HUES64 (cell line): ENCODE measurements around the gene APBA2.

Source experiments
- H3K27ac ChIP-seq: 2 replicates; pipeline ENCODE4 v1.7.0; 2013; ENCODE audit warnings: low read depth, low read length, inconsistent platforms
- H3K27me3 ChIP-seq: 2 replicates; pipeline ENCODE4 v1.6.1; 2013; ENCODE audit warnings: mild to moderate bottlenecking, low read length; ENCODE audit not compliant: insufficient read depth
- H3K36me3 ChIP-seq: 2 replicates; pipeline ENCODE4 v1.6.1; 2013; ENCODE audit warnings: mild to moderate bottlenecking, low read length; ENCODE audit not compliant: insufficient read depth
- H3K4me1 ChIP-seq: 2 replicates; pipeline ENCODE4 v1.6.1; 2013; ENCODE audit warnings: mild to moderate bottlenecking, low read length, moderate library complexity; ENCODE audit not compliant: insufficient read depth
- H3K4me3 ChIP-seq: 2 replicates; pipeline ENCODE4 v1.5.1; 2013; ENCODE audit warnings: mild to moderate bottlenecking, low read length, moderate library complexity
- H3K9ac ChIP-seq: 2 replicates; pipeline ENCODE4 v1.6.1; 2013; ENCODE audit warnings: mild to moderate bottlenecking, low read depth, low read length
- H3K9me3 ChIP-seq: 2 replicates; pipeline ENCODE4 v1.6.1; 2013; ENCODE audit warnings: low read depth, low read length; ENCODE audit not compliant: insufficient read depth
- WGBS: fragments of 150-250, 120-280 bp; methylation state at CpG from one replicate; pipeline ENCODE4 v1.1.7; 2013; ENCODE audit warnings: missing lambda C conversion rate; 5-methylcytosine and 5-hydroxymethylcytosine counted together

APBA2 gene

DNA sequence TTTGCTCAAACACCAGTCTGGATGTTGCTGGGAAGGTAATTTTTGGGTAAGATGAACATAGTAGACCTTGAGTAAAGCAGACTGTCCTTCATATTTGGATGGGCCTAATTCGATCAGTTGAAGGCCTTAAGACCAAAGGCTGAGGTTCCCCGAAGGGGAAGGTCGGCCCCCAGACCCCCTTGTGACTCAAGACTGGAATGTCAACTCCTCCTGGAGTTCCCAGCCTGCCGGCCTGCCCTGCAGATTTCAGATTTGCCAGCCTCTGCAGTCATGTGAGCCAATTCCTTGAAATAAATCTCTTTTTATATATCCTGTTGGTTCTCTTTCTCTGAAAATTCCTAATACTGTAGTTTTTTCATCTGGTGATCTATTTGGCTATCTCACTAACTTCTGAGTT, 146.5 kb downstream of the APBA2 start:
- 89% methylated on average over 4 of the region's 4 CpGs for WGBS
- Histone ChIP-seq H3K9me3 (no peaks in the 10 kb centered on the region), H3K9ac (no peak overlapping the region), H3K4me1 (peaks cover 6% of the 10 kb centered on the region), H3K27me3 (no peaks in the 10 kb centered on the region), H3K4me3 (no peak overlapping the region), H3K27ac (no peak overlapping the region), H3K36me3 (no peaks in the 10 kb centered on the region)

DNA sequence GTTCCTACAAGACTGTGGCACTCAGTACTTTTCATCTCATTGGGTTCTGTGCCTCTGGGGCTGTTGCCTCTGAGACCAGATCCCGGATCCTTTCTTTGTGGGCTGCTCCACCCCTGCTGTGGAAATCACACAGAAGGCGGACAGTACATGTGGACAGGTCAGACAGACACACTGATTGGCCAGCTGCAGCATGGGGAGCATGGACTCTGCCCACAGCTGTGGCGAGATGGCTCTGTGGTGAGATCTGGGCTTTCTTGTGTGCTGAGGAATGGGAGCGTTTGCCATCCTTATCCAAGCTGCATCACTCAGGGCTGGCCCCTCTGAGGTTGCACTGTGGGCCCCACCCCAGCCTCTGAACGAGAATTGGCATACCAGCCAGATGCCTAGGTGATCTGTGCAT, 147.0 kb downstream of the APBA2 start:
- H3K27me3 ChIP-seq: no peaks in the 10 kb centered on the region
- peaks cover 6% of the 10 kb centered on the region for H3K4me1 ChIP-seq
- 95% methylated on average over 5 of the region's 5 CpGs for WGBS
- H3K27ac ChIP-seq: no peak overlapping the region
- H3K9ac ChIP-seq: no peak overlapping the region
- H3K36me3 ChIP-seq: no peaks in the 10 kb centered on the region
- H3K9me3 ChIP-seq: no peaks in the 10 kb centered on the region
- H3K4me3 ChIP-seq: no peak overlapping the region

DNA sequence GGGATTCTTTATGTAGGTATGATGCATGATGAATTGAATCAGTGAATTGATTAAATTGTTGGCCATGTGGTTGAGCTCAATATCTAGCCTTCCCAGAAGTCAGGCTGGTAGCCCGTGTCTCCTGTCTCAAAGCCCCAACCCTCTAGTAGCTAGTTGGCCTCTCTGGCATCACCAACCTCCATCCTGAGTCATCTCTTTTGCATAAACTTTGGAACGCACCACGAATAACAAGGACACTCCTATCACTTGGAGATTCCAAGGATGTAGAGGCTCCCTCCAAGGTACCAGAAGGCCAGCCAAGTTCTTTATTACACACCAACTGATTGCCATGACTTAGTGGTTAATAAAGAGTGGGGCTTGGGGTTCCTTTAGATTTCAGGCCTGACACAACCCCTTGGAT, 148.4 kb downstream of the APBA2 start:
- WGBS: 50% methylated on average over 3 of the region's 3 CpGs
- Histone ChIP-seq H3K36me3 (no peaks in the 10 kb centered on the region), H3K4me3 (no peak overlapping the region), H3K27ac (peak overlapping the region; percentile 40; the same call in 1 of the 2 replicates), H3K9ac (no peak overlapping the region), H3K4me1 (peaks cover 6% of the 10 kb centered on the region), H3K9me3 (no peaks in the 10 kb centered on the region), H3K27me3 (no peaks in the 10 kb centered on the region)

DNA sequence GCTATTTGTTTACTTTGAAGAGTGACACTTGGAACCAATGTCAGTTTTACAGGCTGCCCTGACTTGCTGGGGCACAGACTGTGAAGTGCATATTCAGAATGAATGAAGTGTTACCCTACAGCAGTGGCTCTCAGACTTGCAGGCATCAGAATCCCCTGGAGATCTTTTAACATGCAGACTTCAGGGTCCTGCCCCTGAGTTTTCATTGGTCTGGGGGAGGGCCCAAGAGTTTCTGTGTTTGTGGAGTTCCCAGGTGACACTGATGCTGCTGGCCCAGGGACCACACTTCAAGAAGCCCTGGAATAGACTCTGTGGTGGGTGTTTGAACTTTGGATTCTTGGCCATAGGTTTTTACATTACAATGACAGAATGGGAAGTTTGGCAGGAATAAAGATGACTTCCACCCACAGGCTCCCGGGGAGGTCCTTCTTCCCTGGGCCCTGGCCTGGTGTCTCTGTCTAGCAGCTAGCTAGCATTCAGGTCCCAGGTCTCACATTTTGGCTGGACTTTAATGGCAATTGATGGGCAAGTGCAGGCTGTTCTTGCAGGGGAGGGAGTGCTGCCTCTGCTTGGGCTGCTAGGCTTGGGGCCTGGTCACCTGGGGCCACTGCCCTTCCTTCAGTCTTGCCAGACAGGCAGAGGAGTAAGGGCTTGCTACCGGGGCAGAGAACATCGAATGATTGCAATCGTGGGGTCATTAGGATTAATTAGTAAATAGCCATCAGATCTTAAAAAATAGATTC, 149.0 kb downstream of the APBA2 start:
- Histone ChIP-seq H3K4me3 (no peak overlapping the region), H3K27ac (peak overlapping the region; percentile 40; the same call in 1 of the 2 replicates), H3K9me3 (no peaks in the 10 kb centered on the region), H3K36me3 (no peaks in the 10 kb centered on the region), H3K9ac (no peak overlapping the region), H3K4me1 (peaks cover 10% of the 10 kb centered on the region), H3K27me3 (no peaks in the 10 kb centered on the region)
- 88% methylated on average over 4 of the region's 4 CpGs for WGBS

DNA sequence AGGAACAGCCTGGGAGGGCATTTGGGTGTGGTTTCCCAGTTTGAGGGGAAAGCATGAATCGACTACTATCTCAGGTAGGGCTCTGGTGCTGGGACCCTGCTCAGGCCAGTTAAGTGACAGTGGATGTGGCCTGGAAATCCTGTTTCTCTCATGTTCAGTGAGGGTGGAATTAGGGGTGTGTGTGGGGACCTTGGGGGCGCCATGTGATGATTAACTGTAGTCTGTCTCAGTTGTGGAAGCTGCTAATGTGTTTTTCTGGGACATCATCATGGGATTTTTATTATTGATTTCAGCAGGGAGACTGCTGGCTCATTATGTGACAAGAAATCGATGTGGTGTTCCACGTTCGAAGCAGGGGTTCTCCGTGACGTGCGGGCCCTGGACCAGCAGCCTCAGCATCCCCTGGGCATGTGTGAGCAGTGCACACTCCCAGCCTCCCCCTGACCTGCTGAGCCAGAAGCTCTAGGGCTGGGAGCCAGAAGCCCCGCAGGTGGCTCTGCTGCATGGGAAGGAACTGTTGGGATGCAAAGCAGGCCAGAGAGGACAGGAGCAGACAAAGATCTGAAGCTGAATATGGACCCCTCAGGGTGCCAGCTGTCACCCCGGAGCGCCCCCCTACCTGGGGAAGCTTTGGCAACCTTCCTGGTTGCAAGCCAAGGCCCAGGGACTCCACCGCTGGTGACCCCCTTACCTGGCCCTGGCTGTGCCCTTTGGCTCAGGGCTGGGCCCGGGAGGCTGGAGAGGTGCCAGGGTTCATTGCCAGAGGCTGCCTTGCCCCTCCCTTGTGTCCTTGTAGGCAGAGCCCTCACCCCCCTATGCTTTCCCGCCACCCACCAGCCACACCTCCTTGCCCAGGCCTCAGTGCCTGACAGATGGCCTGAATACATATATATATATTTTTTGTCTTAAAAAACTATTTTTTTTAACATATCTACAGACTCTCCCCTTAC, 149.8 kb downstream of the APBA2 start:
- Histone ChIP-seq H3K27ac (no peak overlapping the region), H3K36me3 (no peaks in the 10 kb centered on the region), H3K9ac (no peak overlapping the region), H3K27me3 (no peaks in the 10 kb centered on the region), H3K9me3 (no peaks in the 10 kb centered on the region), H3K4me1 (peaks cover 18% of the 10 kb centered on the region), H3K4me3 (no peak overlapping the region)
- WGBS: 84% methylated on average over 13 of the region's 14 CpGs

DNA sequence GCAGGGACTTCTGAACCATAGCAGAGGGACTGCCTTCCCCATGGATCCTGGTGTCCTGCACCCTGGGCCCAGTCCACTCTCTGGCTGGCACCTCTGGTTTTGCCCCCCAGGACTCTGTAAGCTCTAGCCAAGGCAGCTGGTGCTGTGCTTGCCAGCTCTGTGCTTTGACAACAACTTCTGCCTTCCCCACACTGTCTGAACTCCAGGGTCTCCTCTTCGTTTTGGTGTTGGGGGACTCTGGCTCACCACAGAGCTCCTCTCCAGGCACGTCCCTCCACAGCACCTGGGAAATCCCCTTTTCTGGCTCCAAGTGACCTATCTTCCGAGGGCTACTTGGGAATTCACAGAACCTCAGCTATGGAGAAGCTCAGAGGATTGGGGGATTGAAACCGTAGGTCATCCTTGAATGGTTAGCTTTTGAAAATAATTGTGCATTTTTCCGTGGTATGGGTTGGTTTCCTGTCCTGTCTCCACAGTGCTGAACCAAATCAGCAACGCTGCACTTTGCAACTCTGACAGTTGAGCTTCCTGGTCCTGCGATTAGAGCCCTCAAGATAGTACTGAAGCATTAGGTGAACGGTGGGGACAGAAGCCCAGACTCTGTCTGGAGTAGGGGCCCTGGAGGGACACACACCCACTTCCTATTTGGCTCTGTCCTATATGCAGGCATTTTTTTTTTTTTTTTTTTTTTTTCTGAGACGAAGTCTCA, 152.4 kb downstream of the APBA2 start:
- no peaks in the 10 kb centered on the region for H3K36me3 ChIP-seq
- H3K9ac ChIP-seq: no peak overlapping the region
- no peak overlapping the region for H3K27ac ChIP-seq
- no peak overlapping the region for H3K4me3 ChIP-seq
- no peaks in the 10 kb centered on the region for H3K27me3 ChIP-seq
- 92% methylated on average over 9 of the region's 9 CpGs for WGBS
- no peaks in the 10 kb centered on the region for H3K9me3 ChIP-seq
- peaks cover 22% of the 10 kb centered on the region for H3K4me1 ChIP-seq

DNA sequence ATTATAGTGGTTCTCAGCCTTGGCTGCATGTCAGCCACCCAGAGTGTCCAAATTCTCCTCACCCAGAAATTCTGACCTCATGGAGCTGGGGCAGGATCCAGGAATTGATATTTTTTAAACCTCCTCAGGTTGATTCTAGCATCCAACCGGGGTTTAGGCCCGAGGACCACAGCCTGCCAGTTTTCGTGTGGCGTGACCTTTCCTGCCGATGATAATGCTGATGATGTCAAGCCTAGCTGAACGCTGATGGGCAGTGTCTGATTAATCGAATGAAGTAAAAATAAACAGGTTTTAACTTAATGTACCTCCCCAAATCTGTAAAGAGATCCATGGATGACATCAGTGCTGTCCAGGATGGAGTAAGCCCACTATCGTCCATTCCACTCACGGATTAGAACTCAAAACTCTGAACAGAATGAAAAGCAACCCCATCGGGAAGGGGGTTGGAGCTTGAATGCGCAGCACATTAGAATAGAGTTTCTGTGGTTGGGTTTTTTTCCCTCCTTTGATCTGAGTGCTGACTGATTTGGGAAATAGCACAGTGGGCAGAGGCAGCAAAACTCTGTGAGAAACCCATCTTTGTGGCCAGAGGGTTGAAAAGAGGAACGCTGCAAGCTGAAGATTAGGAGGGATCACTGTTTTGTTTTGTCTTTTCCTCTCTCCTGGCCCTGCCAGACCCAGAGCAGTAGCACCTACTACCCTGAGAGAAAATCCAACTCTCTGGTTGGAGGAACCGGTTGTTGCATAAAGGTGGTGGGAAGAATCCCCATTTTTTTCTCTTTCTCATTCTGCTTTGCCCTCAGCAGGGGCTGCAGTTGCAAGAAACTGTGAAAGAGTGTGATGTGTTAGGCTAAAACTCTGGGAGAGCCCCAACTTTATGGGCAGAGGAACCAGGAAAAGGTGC, 153.9 kb downstream of the APBA2 start:
- Histone ChIP-seq H3K4me3 (no peak overlapping the region), H3K27me3 (no peaks in the 10 kb centered on the region), H3K4me1 (peaks cover 22% of the 10 kb centered on the region), H3K9me3 (no peaks in the 10 kb centered on the region), H3K27ac (peak overlapping the region; percentile 20), H3K36me3 (no peaks in the 10 kb centered on the region), H3K9ac (peak overlapping the region; percentile 24; the same call in 1 of the 2 replicates)
- 83% methylated on average over 13 of the region's 13 CpGs for WGBS

DNA sequence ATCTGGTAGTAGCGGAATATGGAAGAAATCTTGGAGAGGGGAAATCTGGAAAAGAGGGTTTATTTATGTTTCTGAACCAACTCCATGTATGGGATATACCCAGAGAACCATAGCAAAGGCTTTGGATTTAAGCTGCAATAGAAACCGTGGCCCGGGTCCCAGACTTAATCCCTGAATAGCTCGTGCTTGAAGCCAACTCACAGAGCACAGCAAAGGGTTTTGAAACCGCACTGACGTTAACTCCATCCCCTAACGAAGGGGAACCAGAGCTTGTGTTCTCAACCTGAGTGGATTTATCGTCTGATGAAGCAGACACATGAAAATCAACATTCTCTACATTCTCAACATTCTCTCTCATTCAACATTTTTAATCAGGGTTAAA, 154.6 kb downstream of the APBA2 start:
- H3K4me1 ChIP-seq: peaks cover 22% of the 10 kb centered on the region
- 69% methylated on average over 8 of the region's 8 CpGs for WGBS
- no peak overlapping the region for H3K4me3 ChIP-seq
- H3K9me3 ChIP-seq: no peaks in the 10 kb centered on the region
- H3K9ac ChIP-seq: no peak overlapping the region
- H3K36me3 ChIP-seq: no peaks in the 10 kb centered on the region
- peak overlapping the region; percentile 20 for H3K27ac ChIP-seq
- no peaks in the 10 kb centered on the region for H3K27me3 ChIP-seq

DNA sequence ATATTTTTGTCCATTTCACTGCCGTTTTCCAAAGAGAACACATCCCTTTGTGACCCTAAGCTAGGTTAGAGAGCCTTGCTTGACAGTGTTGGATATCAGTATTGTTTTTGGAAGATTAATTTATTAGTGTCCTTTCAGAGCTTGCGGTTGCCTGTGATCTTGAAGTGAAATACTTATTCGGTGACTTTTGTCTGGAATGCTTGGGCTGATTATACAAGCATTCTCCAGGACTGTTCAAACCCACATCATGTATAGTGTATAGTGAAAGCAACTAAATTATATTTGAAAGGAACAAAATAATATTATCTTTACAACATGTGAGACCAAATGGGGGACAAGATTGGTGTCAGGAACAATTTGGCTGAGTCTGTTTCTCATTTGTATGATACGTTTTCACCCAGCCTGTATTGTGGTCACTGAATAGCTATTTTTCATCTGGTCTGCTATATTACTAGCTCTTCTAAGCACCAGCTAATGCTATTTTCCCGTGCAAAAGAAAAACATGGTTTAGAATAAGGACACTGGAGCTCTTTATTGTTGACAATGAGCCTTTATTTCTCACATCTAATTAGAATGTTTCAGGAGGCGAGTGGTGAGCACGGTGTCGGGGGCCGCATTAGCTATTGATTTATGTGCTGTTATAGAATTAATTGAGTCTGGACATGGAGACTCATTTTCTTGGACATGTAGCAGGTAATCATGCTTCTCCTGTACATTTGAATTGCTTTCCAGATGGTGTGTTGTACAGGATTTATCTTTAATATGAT, 158.1 kb downstream of the APBA2 start:
- Histone ChIP-seq H3K9ac (no peak overlapping the region), H3K4me3 (no peak overlapping the region), H3K27ac (no peak overlapping the region), H3K9me3 (no peaks in the 10 kb centered on the region), H3K36me3 (no peaks in the 10 kb centered on the region), H3K4me1 (peaks cover 22% of the 10 kb centered on the region), H3K27me3 (no peaks in the 10 kb centered on the region)
- 94% methylated on average over 9 of the region's 9 CpGs for WGBS

DNA sequence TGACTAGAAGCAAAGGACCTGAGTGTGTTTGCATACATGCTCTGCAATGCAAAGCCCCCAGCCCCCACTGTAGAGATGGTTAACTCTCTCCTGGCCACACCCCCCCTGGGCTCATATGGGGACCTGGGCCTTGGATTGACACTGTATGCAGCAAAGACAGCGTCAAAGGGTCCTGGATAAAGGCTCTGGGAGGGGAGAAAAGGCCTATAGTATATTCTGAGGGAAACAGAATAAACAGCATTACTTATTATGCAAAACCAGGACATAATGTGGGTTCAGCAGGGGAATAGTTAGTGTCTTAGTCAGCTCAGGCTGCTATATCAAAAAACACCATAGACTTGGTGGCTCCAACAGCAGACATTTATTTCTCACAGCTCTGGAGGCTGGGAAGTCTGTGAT, 158.7 kb downstream of the APBA2 start:
- H3K9ac ChIP-seq: no peak overlapping the region
- no peaks in the 10 kb centered on the region for H3K27me3 ChIP-seq
- 18% methylated on average over 1 of the region's 1 CpG for WGBS

More for the DNA sequence above, 158.7 kb downstream of the APBA2 start:
- Histone ChIP-seq H3K27ac (no peak overlapping the region), H3K4me3 (no peak overlapping the region), H3K36me3 (no peaks in the 10 kb centered on the region), H3K9me3 (no peaks in the 10 kb centered on the region), H3K4me1 (peaks cover 21% of the 10 kb centered on the region)
